Measurements from ENCODE around the gene FAM83D.

Gene FAM83D

DNA sequence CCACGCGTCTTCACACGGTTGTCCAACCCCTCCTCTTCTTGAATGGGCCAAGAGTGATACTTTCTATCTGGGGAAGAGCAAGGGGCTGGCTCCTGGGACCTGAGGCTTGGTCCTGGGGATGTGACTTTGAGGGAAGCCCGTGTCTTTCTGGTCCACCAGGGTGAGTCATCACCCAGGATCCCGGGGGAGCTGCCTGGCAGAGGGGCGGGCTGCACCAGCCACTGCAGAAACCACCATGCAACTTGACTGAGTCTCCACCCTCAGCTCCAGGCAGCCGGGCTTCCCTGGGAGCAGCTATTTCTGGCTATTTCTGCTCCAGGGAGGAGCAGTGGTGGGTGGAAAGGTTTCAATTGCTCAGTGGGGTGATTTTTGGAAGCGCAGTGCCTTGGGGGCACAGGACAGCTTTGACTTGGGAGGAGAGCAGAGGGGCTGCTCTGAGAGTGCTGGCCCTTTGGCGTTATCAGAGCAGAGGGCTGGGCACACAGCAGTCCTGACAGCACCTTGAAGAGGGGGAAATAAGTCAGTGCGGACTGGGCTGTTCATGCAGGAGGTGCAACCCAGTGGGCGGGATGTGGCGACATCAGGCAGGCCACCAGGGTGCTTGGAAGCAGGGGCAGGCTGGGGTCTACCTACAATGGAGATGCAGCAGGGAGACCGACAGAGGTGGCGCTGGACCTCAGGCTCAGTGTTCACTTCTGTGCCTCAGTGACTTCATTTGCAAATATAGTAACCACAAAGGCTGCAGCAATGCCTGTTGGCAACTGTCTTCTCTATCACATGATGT is 45.1 kb upstream of the FAM83D start:
- H3K79me1 ChIP-seq (replicated peaks; ENCODE audit: low read length, poor library complexity, severe bottlenecking): no peaks in the 10 kb centered on the region
- no peak overlapping the region for H3K23ac ChIP-seq (ENCODE audit: low read length in 2 of 2)
- H3K9ac ChIP-seq (ENCODE audit: low read length): no peak overlapping the region
- no peak overlapping the region for H2BK120ac ChIP-seq (ENCODE audit: low read depth, low read length)
- peaks cover 51 to 56% of the 10 kb centered on the region in 2 experiments for H3K27me3 ChIP-seq (ENCODE audit: control insufficient read depth in 1 of 2, insufficient read depth in 1 of 2, low read length in 2 of 2)
- H3K36me3 ChIP-seq (ENCODE audit: control insufficient read depth in 1 of 2, insufficient read depth in 2 of 2, low read depth in 1 of 2, low read length in 2 of 2): no peaks in the 10 kb centered on the region
- no peak overlapping the region for H2BK15ac ChIP-seq (ENCODE audit: low read depth, poor library complexity, severe bottlenecking)
- peaks cover 3% of the 10 kb centered on the region for H3K4me1 ChIP-seq (ENCODE audit: control insufficient read depth, insufficient read depth, low read depth, low read length)
- 78% methylated on average over 12 of the region's 14 CpGs for whole genome bisulfite sequencing
- H3K27ac ChIP-seq (ENCODE audit: low read length, poor library complexity, severe bottlenecking): no peak overlapping the region
- no peak overlapping the region for H2AK5ac ChIP-seq (ENCODE audit: low read length, severe bottlenecking)
- H3K4ac ChIP-seq (ENCODE audit: low read depth in 1 of 2, low read length in 2 of 2): no peak overlapping the region
- no peak overlapping the region for H3K4me3 ChIP-seq (ENCODE audit: insufficient read depth in 1 of 2, low read depth in 1 of 2, low read length in 2 of 2)
- no peak overlapping the region for H2BK12ac ChIP-seq (ENCODE audit: low read length in 2 of 2)
- H4K8ac ChIP-seq (ENCODE audit: low read length): no peak overlapping the region
- H2AFZ ChIP-seq (ENCODE audit: low read depth, low read length): no peak overlapping the region
- H3K18ac ChIP-seq (ENCODE audit: low read depth in 1 of 2, low read length in 2 of 2): no peak overlapping the region
- H3K4me2 ChIP-seq (ENCODE audit: low read length, poor library complexity, severe bottlenecking): no peak overlapping the region
- H2BK5ac ChIP-seq (ENCODE audit: low read depth, low read length, poor library complexity, severe bottlenecking): no peak overlapping the region
- no peak overlapping the region for H3K14ac ChIP-seq (ENCODE audit: low read length in 2 of 2)
- no peak overlapping the region for H4K91ac ChIP-seq (ENCODE audit: low read length)
- no peak for DNase-seq
- H3K9me3 ChIP-seq (ENCODE audit: control insufficient read depth, low read length): peaks cover 9% of the 10 kb centered on the region

DNA sequence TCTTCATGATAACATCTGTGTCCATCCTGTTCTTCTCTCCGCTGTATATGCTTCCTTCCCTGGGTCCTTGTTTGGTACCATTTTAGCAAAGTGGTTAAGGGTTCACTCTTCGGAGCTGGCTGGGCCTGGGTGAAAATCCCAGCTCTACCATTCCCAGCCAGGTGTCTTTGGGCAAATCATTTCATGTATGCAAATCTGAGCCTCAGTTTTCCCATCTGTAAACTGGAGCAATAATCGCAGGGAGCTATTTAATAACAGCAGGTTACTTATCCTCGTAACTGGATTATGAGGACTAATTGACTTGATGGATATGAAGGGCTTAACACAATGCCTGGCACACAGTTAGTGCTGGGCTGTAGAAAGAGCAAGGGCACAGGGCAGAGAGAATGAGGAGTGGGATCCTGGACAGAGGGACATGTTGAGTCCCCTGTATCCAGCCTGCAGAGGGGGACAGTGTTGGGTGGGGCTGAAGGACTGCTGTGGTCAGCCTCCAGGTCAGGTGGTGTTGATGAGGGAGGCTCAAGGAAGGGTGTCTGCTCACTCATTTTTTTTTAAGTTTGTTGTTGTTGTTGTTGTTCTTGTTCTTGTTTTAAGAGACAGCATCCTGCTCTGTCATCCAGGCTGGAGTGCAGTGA is 44.3 kb upstream of the FAM83D start:
- no peak overlapping the region for H3K23ac ChIP-seq (ENCODE audit: low read length in 2 of 2)
- H2BK15ac ChIP-seq (ENCODE audit: low read depth, poor library complexity, severe bottlenecking): no peak overlapping the region
- no peak for DNase-seq
- no peaks in the 10 kb centered on the region for H3K36me3 ChIP-seq (ENCODE audit: control insufficient read depth in 1 of 2, insufficient read depth in 2 of 2, low read depth in 1 of 2, low read length in 2 of 2)
- H3K9ac ChIP-seq (ENCODE audit: low read length): no peak overlapping the region
- H2AK5ac ChIP-seq (ENCODE audit: low read length, severe bottlenecking): no peak overlapping the region
- no peak overlapping the region for H3K18ac ChIP-seq (ENCODE audit: low read depth in 1 of 2, low read length in 2 of 2)
- H2BK12ac ChIP-seq (ENCODE audit: low read length in 2 of 2): no peak overlapping the region
- H3K14ac ChIP-seq (ENCODE audit: low read length in 2 of 2): no peak overlapping the region
- no peak overlapping the region for H4K91ac ChIP-seq (ENCODE audit: low read length)
- H2AFZ ChIP-seq (ENCODE audit: low read depth, low read length): no peak overlapping the region
- H2BK120ac ChIP-seq (ENCODE audit: low read depth, low read length): no peak overlapping the region
- H4K8ac ChIP-seq (ENCODE audit: low read length): no peak overlapping the region
- no peak overlapping the region for H2BK5ac ChIP-seq (ENCODE audit: low read depth, low read length, poor library complexity, severe bottlenecking)
- no peaks in the 10 kb centered on the region for H3K79me1 ChIP-seq (replicated peaks; ENCODE audit: low read length, poor library complexity, severe bottlenecking)
- peaks cover 9% of the 10 kb centered on the region for H3K9me3 ChIP-seq (ENCODE audit: control insufficient read depth, low read length)
- no peak overlapping the region for H3K4ac ChIP-seq (ENCODE audit: low read depth in 1 of 2, low read length in 2 of 2)
- peaks cover 52 to 63% of the 10 kb centered on the region in 2 experiments for H3K27me3 ChIP-seq (ENCODE audit: control insufficient read depth in 1 of 2, insufficient read depth in 1 of 2, low read length in 2 of 2)
- H3K4me3 ChIP-seq (ENCODE audit: insufficient read depth in 1 of 2, low read depth in 1 of 2, low read length in 2 of 2): no peak overlapping the region
- H3K4me1 ChIP-seq (ENCODE audit: control insufficient read depth, insufficient read depth, low read depth, low read length): peaks cover 3% of the 10 kb centered on the region
- no peak overlapping the region for H3K4me2 ChIP-seq (ENCODE audit: low read length, poor library complexity, severe bottlenecking)
- H3K27ac ChIP-seq (ENCODE audit: low read length, poor library complexity, severe bottlenecking): no peak overlapping the region
- WGBS: 93% methylated on average over 4 of the region's 4 CpGs

DNA sequence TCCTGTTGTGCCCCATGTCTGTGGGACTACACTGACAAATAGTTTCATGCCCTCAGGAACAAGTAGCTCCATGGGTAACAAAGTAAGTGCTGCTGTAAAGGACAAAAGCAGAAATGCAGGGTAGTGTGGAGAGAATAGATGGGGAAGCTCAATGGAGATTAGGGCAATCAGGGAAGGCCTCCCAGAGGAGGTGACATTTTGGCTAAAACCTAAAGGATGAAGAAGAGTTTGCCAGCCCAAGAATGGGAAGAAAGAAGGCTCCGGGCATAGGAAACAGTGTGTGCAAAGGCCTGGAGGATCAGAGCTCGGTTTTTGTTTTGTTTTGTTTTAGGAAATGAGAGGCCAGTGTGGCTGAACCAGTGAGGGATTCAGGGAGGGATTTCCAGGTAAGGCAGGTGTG is 43.6 kb upstream of the FAM83D start:
- H2AFZ ChIP-seq (ENCODE audit: low read depth, low read length): no peak overlapping the region
- H2AK5ac ChIP-seq (ENCODE audit: low read length, severe bottlenecking): no peak overlapping the region
- no peak overlapping the region for H3K9ac ChIP-seq (ENCODE audit: low read length)
- peaks cover 9% of the 10 kb centered on the region for H3K9me3 ChIP-seq (ENCODE audit: control insufficient read depth, low read length)
- H3K36me3 ChIP-seq (ENCODE audit: control insufficient read depth in 1 of 2, insufficient read depth in 2 of 2, low read depth in 1 of 2, low read length in 2 of 2): no peaks in the 10 kb centered on the region
- no peak overlapping the region for H4K8ac ChIP-seq (ENCODE audit: low read length)
- H3K18ac ChIP-seq (ENCODE audit: low read depth in 1 of 2, low read length in 2 of 2): no peak overlapping the region
- peaks cover 3% of the 10 kb centered on the region for H3K4me1 ChIP-seq (ENCODE audit: control insufficient read depth, insufficient read depth, low read depth, low read length)
- no peaks in the 10 kb centered on the region for H3K79me1 ChIP-seq (replicated peaks; ENCODE audit: low read length, poor library complexity, severe bottlenecking)
- H3K14ac ChIP-seq (ENCODE audit: low read length in 2 of 2): no peak overlapping the region
- peaks cover 52 to 65% of the 10 kb centered on the region in 2 experiments for H3K27me3 ChIP-seq (ENCODE audit: control insufficient read depth in 1 of 2, insufficient read depth in 1 of 2, low read length in 2 of 2)
- H3K23ac ChIP-seq (ENCODE audit: low read length in 2 of 2): no peak overlapping the region
- no peak overlapping the region for H3K4me3 ChIP-seq (ENCODE audit: insufficient read depth in 1 of 2, low read depth in 1 of 2, low read length in 2 of 2)
- no peak overlapping the region for H3K4ac ChIP-seq (ENCODE audit: low read depth in 1 of 2, low read length in 2 of 2)
- H2BK120ac ChIP-seq (ENCODE audit: low read depth, low read length): no peak overlapping the region
- DNase-seq: no peak
- H2BK15ac ChIP-seq (ENCODE audit: low read depth, poor library complexity, severe bottlenecking): no peak overlapping the region
- 57% methylated on average over 2 of the region's 2 CpGs for WGBS
- H2BK5ac ChIP-seq (ENCODE audit: low read depth, low read length, poor library complexity, severe bottlenecking): no peak overlapping the region
- no peak overlapping the region for H2BK12ac ChIP-seq (ENCODE audit: low read length in 2 of 2)
- no peak overlapping the region for H3K27ac ChIP-seq (ENCODE audit: low read length, poor library complexity, severe bottlenecking)
- no peak overlapping the region for H3K4me2 ChIP-seq (ENCODE audit: low read length, poor library complexity, severe bottlenecking)
- H4K91ac ChIP-seq (ENCODE audit: low read length): no peak overlapping the region

DNA sequence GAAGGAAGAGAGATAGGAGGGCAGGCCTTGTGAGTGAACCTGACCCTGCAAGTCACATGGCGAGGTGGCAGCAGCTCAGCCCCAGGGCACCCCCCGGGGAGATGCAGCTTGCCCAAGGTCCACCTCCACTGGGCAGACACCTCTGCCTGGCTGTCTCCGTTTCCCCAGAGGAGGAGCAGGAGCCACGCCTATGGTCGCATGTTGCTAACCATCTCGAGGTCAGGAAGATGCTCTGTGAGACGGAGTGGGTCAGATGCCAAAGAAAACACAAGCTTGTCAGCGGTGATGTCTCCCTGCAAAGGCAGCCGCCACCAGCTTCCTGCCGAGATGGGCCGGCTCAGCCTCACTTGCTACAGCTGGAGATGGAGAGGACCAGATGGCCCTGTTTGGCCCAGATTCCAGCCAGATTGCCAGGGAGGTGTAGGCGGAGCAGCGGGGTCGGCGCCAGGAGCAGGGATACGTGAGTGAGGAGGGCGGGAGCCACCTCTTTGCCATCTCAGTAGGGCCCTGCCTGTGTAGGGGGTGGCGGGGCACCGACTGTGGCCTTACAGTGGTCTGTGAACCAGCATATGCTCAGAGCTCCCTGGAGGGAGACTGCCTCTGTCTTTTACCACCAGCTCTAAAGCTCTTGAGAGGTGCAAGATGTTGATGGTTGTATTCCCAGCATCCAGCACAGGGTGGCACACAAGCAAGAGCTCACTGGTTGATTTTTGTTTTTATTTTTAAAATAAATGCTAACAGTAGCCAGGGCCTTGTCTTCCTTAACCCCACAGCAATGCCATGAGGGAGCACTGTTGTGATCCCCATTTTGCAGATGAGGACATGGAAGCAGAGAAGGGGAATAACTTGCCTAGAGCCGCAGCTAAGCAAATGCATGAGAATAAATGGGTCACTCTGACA is 42.9 kb upstream of the FAM83D start:
- DNase-seq: no peak
- no peak overlapping the region for H3K23ac ChIP-seq (ENCODE audit: low read length in 2 of 2)
- no peak overlapping the region for H2AK5ac ChIP-seq (ENCODE audit: low read length, severe bottlenecking)
- H2BK12ac ChIP-seq (ENCODE audit: low read length in 2 of 2): no peak overlapping the region
- H3K4me2 ChIP-seq (ENCODE audit: low read length, poor library complexity, severe bottlenecking): no peak overlapping the region
- H3K9me3 ChIP-seq (ENCODE audit: control insufficient read depth, low read length): peaks cover 1% of the 10 kb centered on the region
- no peak overlapping the region for H4K91ac ChIP-seq (ENCODE audit: low read length)
- H3K36me3 ChIP-seq (ENCODE audit: control insufficient read depth in 1 of 2, insufficient read depth in 2 of 2, low read depth in 1 of 2, low read length in 2 of 2): no peaks in the 10 kb centered on the region
- no peak overlapping the region for H3K4ac ChIP-seq (ENCODE audit: low read depth in 1 of 2, low read length in 2 of 2)
- peaks cover 52 to 67% of the 10 kb centered on the region in 2 experiments for H3K27me3 ChIP-seq (ENCODE audit: control insufficient read depth in 1 of 2, insufficient read depth in 1 of 2, low read length in 2 of 2)
- H4K8ac ChIP-seq (ENCODE audit: low read length): no peak overlapping the region
- H3K14ac ChIP-seq (ENCODE audit: low read length in 2 of 2): no peak overlapping the region
- no peak overlapping the region for H2BK5ac ChIP-seq (ENCODE audit: low read depth, low read length, poor library complexity, severe bottlenecking)
- H3K18ac ChIP-seq (ENCODE audit: low read depth in 1 of 2, low read length in 2 of 2): no peak overlapping the region
- H3K27ac ChIP-seq (ENCODE audit: low read length, poor library complexity, severe bottlenecking): no peak overlapping the region
- no peak overlapping the region for H3K9ac ChIP-seq (ENCODE audit: low read length)
- peaks cover 3% of the 10 kb centered on the region for H3K4me1 ChIP-seq (ENCODE audit: control insufficient read depth, insufficient read depth, low read depth, low read length)
- H2AFZ ChIP-seq (ENCODE audit: low read depth, low read length): no peak overlapping the region
- no peaks in the 10 kb centered on the region for H3K79me1 ChIP-seq (replicated peaks; ENCODE audit: low read length, poor library complexity, severe bottlenecking)
- H2BK15ac ChIP-seq (ENCODE audit: low read depth, poor library complexity, severe bottlenecking): no peak overlapping the region
- H2BK120ac ChIP-seq (ENCODE audit: low read depth, low read length): no peak overlapping the region
- H3K4me3 ChIP-seq (ENCODE audit: insufficient read depth in 1 of 2, low read depth in 1 of 2, low read length in 2 of 2): no peak overlapping the region
- WGBS: 63% methylated on average over 20 of the region's 20 CpGs

All from mesenchymal stem cell (in vitro differentiated cells and primary cell).